Mesangial cell (primary cell): ENCODE measurements around the gene KCNJ2. TPM values are rescaled to one million over a fixed set of nuclear protein-coding genes. Genes with fewer than 3 reads are reported as not detected.

ENCODE experiments used
- total RNA-seq: library from RNA; depleted of rRNA; stranded (reverse); fragments of >200 nt; gene quantifications from 2 replicates; pipeline ENCODE4 v1.2.3, GENCODE V29; 2015

The KCNJ2 gene
- 0.49 and 1.8 TPM in 2 replicates for total RNA-seq

DNA sequence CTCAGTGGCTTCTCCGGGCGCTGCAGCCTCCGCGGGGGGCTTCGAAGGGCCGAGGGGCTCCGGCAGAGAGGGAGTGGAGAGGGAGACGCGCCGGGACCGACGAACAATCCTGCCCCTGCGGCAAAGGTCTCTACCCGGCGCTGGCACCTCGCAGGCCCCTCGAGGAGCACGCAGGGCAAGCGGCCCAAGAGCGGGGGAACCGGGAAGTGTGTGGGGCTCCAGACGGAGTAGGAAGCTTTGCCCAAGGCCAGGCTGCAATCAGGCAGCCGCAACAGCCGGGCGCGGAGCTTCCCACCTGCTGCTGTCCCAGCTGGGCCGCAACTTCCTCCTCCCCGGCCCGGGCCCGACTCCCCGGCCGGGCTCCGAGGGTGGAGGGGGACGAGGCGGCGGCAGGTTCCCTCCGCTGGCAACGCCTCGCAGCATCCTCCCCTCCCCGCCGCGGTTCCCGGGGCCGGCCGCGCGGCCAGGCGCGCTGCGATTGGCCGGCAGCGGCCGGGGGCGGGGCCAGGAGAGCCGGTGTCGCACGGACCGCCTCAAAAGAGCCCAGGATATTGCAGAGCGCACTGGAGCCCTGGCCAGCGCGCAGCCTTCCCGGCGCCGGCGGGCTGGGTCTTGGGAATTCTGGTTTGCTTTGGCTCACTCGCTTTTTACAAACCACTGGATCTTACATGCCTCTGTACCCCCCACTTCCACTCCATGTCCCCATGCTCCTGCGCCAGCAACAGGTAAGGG is at the start of gene KCNJ2:
Gene KCNJ2, plus strand, starts transcription at position 556 of the 732 bp plus-strand sequence. CDS start 5,508 bp downstream, outside the sequence.

Other genes with a start within 250 kb of the KCNJ2 start
- gene KCNJ16, start 94.3 kb upstream of the KCNJ2 start, total RNA-seq: 4.2 and 44.0 TPM in 2 replicates